Adipocyte (in vitro differentiated cells): Measurements from ENCODE around the gene IGFN1.

Experiments used
- DNase-seq: peaks from one replicate; pipeline ENCODE4 v3.0.0-alpha.2; 2015; ENCODE audit warnings: low read depth
- H3K27me3 ChIP-seq: replicated peaks from 2 replicates; pipeline ENCODE4 v1.7.0; 2013; ENCODE audit warnings: mild to moderate bottlenecking, low read length, moderate library complexity; ENCODE audit not compliant: control insufficient read depth, insufficient read depth
- H3K36me3 ChIP-seq: 2 replicates; pipeline ENCODE4 v1.7.0; 2013; ENCODE audit warnings: low read length, mild to moderate bottlenecking, moderate library complexity; ENCODE audit not compliant: control insufficient read depth, insufficient read depth, severe bottlenecking
- H3K4me1 ChIP-seq: 2 replicates; pipeline ENCODE4 v1.7.0; 2013; ENCODE audit warnings: mild to moderate bottlenecking, low read length, moderate library complexity; ENCODE audit not compliant: control insufficient read depth, insufficient read depth
- H3K4me3 ChIP-seq: 2 replicates; pipeline ENCODE4 v1.7.0; 2013; ENCODE audit warnings: mild to moderate bottlenecking, low read length, moderate library complexity
- H3K9ac ChIP-seq: 2 replicates; pipeline ENCODE4 v1.7.0; 2013; ENCODE audit warnings: mild to moderate bottlenecking, low read length, moderate library complexity
- H3K9me3 ChIP-seq: 2 replicates; pipeline ENCODE4 v1.7.0; 2013; ENCODE audit warnings: mild to moderate bottlenecking, low read length, moderate library complexity; ENCODE audit not compliant: control insufficient read depth

IGFN1 gene

DNA sequence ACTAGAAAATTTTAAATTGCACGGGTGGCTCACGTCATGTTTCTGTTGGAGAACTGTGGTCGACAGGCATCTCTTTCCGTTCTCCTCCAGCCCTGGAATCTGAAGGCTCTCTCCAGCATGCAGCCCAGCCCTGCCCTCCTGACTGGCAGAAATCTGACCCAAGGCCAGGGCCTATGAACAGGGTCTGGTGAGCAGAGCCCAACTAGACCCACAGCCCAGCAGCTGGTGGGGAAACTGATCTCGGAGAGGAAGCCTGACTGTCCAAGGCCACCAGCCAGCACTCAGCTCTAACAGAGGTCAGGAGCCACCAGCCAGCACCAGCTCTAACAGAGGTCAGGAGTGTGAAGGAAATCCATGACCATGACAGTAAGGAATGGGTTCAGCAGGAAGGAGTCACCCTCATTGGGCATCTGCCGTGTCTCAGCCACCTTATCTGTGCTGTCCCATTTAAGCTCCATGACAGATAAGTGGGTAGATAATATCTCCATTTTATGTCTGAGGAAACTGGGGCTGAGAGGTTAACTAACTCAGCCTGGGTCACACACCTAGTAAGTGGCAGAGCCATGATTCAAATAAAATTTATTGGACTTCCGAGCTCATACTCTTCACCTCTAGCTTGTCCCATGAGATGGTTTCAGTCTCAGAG lies 72.5 kb downstream of the IGFN1 start:
- H3K36me3 ChIP-seq, result no peaks in the 10 kb centered on the region
- no peak overlapping the region for H3K4me3 ChIP-seq
- H3K9ac ChIP-seq, result no peak overlapping the region
- DNase-seq, result no peak
- peaks cover 8% of the 10 kb centered on the region for H3K4me1 ChIP-seq
- H3K9me3 ChIP-seq, result no peaks in the 10 kb centered on the region
- H3K27me3 ChIP-seq, result peaks cover 8% of the 10 kb centered on the region

DNA sequence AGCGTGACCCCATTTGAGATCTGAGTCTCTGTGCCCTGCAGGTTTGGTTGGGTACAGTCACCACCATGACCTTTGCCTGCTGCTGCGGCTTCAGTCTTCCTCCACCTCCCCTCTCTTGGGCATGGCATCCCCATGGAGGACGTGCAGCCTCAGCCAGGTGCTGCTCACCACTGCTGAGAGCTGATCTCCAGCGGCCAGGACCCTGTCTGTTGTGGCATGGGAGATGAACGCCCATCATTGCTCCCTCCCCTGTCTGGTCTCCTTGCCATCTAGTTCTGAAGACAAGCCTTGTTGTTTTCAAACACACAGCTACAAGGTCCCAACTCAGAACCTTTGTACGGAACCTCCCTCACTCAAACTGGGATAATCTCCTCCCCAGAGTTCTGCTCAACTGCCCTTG lies 73.4 kb downstream of the IGFN1 start:
- Histone ChIP-seq H3K36me3 (no peaks in the 10 kb centered on the region), H3K9ac (no peak overlapping the region), H3K4me3 (no peak overlapping the region), H3K4me1 (peaks cover 14% of the 10 kb centered on the region), H3K9me3 (no peaks in the 10 kb centered on the region), H3K27me3 (peaks cover 8% of the 10 kb centered on the region)
- no peak for DNase-seq

DNA sequence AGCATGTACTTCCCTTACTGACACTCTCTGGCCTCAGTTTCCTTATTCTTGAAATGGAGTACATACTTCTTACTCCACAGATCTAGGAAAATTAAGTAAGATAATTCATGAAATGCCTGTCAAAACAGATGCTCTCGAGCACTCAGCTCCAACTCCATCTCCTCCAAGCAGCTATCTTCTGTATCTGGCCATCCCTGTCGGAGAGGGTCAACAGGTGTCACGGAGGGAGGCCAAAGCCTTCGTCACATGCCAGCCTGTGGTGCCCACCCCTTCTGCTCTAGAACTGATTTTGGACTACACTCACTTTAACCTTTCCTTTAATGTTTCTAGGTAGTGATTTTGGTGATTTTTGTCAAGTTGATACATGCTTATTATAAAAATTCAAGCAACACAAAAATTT lies 73.9 kb downstream of the IGFN1 start:
- no peaks in the 10 kb centered on the region for H3K36me3 ChIP-seq
- H3K9me3 ChIP-seq, result no peaks in the 10 kb centered on the region
- H3K9ac ChIP-seq, result no peak overlapping the region
- DNase-seq, result no peak
- H3K4me3 ChIP-seq, result no peak overlapping the region
- H3K27me3 ChIP-seq, result peaks cover 8% of the 10 kb centered on the region
- peaks cover 14% of the 10 kb centered on the region for H3K4me1 ChIP-seq

DNA sequence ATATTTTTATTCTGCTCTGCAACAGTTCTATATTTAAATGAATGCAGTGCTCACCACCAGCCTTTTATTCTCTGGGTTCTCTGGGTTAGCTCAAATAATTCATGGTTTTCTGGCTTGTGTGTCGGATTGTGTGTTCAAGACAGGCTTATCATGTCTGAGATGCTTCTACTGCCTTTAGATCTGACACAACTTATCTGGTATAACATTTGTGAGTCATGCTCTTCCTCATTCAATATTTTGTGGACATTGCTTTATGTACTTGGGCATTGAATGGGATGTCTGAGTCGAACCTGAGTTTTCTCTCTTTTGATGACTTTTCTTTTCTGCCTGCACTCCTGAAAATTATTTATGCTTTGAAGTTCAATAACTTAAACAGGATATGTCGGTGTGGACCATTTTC lies 75.1 kb downstream of the IGFN1 start:
- Histone ChIP-seq H3K36me3 (no peaks in the 10 kb centered on the region), H3K9ac (no peak overlapping the region), H3K4me1 (peaks cover 14% of the 10 kb centered on the region), H3K9me3 (no peaks in the 10 kb centered on the region), H3K27me3 (peaks cover 6% of the 10 kb centered on the region), H3K4me3 (no peak overlapping the region)
- peak; percentile 29 for DNase-seq

DNA sequence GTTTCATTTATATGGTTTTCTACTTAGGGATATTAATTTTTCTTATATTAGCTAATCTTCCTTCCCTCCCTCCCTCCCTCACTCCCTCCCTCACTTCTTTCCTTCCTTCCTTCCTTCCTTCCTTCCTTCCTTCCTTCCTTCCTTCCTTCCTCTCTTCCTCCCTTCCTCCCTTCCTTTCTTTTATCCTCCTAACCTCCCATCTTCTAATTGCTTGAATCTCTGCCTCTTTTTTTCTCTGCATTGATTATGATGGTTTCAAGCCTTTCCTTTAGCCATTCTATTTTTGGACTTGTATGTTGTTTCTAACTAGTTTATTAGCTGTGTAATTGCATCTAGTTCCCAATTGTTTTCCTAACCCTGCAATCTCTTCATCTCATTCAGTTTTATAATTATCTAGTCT lies 75.7 kb downstream of the IGFN1 start:
- H3K9me3 ChIP-seq, result no peaks in the 10 kb centered on the region
- DNase-seq, result no peak
- peaks cover 14% of the 10 kb centered on the region for H3K4me1 ChIP-seq
- H3K36me3 ChIP-seq, result no peaks in the 10 kb centered on the region
- H3K9ac ChIP-seq, result no peak overlapping the region
- H3K4me3 ChIP-seq, result no peak overlapping the region
- H3K27me3 ChIP-seq, result peaks cover 4% of the 10 kb centered on the region

DNA sequence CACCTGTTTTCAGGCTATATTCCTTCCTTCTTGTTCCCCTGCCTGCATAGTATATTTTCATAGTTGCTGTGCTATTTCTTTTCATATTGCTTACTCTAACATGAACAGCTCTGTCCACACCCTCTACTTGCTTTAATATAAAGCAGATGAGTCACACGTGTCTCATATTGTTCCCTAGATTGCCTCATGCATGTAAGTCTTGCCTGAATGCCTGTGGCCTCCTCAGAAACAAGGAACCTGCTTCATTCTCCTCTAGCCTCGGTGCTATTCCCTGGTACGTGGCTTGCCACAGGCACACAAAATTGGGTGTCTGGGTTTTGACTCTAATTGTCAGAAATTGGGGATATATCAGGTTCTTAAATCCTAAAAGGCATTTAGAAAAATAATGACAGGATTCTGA lies 76.2 kb downstream of the IGFN1 start:
- Histone ChIP-seq H3K36me3 (no peaks in the 10 kb centered on the region), H3K27me3 (peaks cover 8% of the 10 kb centered on the region), H3K4me3 (no peak overlapping the region), H3K9ac (no peak overlapping the region), H3K9me3 (no peaks in the 10 kb centered on the region), H3K4me1 (peaks cover 14% of the 10 kb centered on the region)
- DNase-seq, result peak; percentile 96

DNA sequence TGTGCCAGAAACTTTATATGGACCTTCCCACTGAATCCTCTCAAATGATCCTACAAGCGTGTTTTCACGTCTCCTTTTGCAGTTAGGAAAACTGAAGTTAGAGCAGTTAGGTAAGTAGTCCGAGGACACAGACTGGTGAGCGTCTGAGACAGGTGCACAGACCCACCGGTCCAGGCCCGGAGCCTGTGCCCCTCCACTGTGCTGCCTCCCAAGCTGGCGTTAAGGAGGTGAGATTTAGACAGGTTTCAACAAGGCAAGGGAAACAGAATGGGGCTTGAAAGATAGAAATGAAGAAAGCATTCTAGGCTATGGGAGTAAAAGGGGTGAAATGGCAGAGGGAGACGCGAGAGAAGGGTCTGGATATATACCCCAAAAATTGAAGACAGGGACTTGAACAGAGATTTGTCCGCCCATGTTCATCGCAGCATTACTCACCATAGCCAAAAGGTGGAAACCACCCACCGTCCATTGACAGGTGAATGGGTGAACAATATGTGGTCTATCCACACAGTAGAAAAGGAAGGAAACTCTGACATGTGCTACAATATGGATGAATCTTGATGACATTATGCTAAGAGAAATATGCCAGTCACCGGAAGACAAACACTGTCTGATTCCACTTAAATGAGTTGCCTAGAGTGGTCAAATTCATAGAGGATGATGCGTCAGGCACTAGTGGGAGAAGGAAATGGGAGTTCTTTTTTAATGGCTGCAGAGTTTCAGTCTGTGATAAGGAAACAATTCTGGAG lies 77.0 kb downstream of the IGFN1 start:
- peak; percentile 49 for DNase-seq
- Histone ChIP-seq H3K27me3 (peaks cover 8% of the 10 kb centered on the region), H3K9me3 (no peaks in the 10 kb centered on the region), H3K4me3 (no peak overlapping the region), H3K4me1 (peaks cover 14% of the 10 kb centered on the region), H3K9ac (no peak overlapping the region), H3K36me3 (no peaks in the 10 kb centered on the region)

GRCh38 chr1:201268604-201269151 lies 78.1 kb downstream of the IGFN1 start:
- no peak overlapping the region for H3K4me3 ChIP-seq
- DNase-seq, result peak; percentile 84

GRCh38 chr1:201269281-201269680 lies 78.7 kb downstream of the IGFN1 start:
- no peak for DNase-seq
- Histone ChIP-seq H3K36me3 (no peaks in the 10 kb centered on the region), H3K4me3 (no peak overlapping the region), H3K9me3 (no peaks in the 10 kb centered on the region), H3K9ac (no peak overlapping the region), H3K4me1 (peaks cover 14% of the 10 kb centered on the region), H3K27me3 (peaks cover 8% of the 10 kb centered on the region)

More at GRCh38 chr1:201268604-201269151, 78.1 kb downstream of the IGFN1 start:
- peaks cover 14% of the 10 kb centered on the region for H3K4me1 ChIP-seq
- peaks cover 8% of the 10 kb centered on the region for H3K27me3 ChIP-seq
- H3K9me3 ChIP-seq, result no peaks in the 10 kb centered on the region
- H3K9ac ChIP-seq, result no peak overlapping the region
- no peaks in the 10 kb centered on the region for H3K36me3 ChIP-seq

- H3K9me3 ChIP-seq, result no peaks in the 10 kb centered on the region
- H3K9ac ChIP-seq, result no peak overlapping the region
- H3K36me3 ChIP-seq, result no peaks in the 10 kb centered on the region
- peaks cover 14% of the 10 kb centered on the region for H3K4me1 ChIP-seq
- peaks cover 8% of the 10 kb centered on the region for H3K27me3 ChIP-seq
- DNase-seq, result no peak
- H3K4me3 ChIP-seq, result no peak overlapping the region
These were observed 79.3 kb downstream of the IGFN1 start for GRCh38 chr1:201269900-201270410.

DNA sequence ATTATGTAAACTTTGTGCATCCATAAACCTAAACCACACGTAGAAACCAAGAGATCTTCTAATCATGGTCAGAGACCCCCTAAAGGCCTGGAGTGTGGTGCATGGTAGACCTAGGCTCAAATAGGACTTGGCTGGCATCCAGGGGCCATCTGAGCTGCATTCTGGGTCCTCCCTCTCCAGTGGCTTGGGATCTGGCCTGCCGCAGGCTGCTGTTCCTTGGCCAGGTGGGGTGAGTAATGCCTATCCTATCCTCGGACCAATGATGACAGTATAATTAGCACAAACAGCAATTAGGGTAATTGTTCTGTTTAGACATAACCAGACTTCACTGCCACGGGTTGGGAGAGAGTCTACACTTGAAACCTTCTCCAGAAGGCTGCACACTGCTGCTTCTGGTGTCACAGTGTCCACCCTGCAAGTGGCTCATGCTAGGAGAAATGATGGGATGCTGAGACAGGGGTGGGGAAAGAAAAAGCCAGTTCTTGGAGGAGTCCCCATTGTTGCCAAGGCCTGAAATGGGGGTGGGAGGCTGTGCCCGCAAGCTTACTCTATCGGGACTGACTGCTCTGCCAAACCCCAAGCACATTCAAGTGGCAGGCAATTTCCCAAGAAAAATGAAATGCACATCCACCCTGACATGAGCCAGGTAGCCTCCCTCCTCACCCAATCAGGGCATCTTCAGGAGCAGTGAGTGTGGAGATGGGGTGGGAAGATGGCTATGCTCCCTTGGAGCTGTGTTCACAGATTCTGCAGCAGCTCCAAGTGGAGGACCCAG lies 80.2 kb downstream of the IGFN1 start:
- no peaks in the 10 kb centered on the region for H3K9me3 ChIP-seq
- no peak for DNase-seq
- H3K4me1 ChIP-seq, result peaks cover 14% of the 10 kb centered on the region
- peaks cover 8% of the 10 kb centered on the region for H3K27me3 ChIP-seq
- H3K4me3 ChIP-seq, result no peak overlapping the region
- no peak overlapping the region for H3K9ac ChIP-seq
- no peaks in the 10 kb centered on the region for H3K36me3 ChIP-seq
